Caco-2 (cell line): ENCODE data around the gene TELO2. TPM values are rescaled to one million over a fixed set of nuclear protein-coding genes. Genes with fewer than 3 reads are reported as not detected.

Experiments
- BruUV-seq: library from RNA; stranded (reverse); fragments of 400-500 nt; replicated peaks from 2 replicates; lab custom pipeline; 2021; lab: Mats Ljungman, UMichigan
- CTCF ChIA-PET: fragments of 300-600 bp; sonication (Branson Sonifier 250); formaldehyde crosslinking; loops from one replicate; lab custom pipeline; 2022; ENCODE audit warnings: antibody characterized with exemption; lab: Charles Lee
- POLR2A ChIA-PET: fragments of 300-600 bp; sonication (Branson Sonifier 250); formaldehyde crosslinking; loops from one replicate; lab custom pipeline; 2022; ENCODE audit warnings: antibody characterized with exemption; lab: Charles Lee
- DNase-seq, 2 experiments: peaks; one replicate each; pipeline versions ENCODE4 v3.0.0 to v3.0.0-alpha.2; 2020 to 2022
- H3K27me3 ChIP-seq: replicated peaks from 2 replicates; pipeline ENCODE4 v1.6.0; 2011; ENCODE audit warnings: low read length; ENCODE audit not compliant: control insufficient read depth, insufficient read depth
- H3K36me3 ChIP-seq: 2 replicates; pipeline ENCODE4 v1.5.1; 2011; ENCODE audit warnings: low read length; ENCODE audit not compliant: control insufficient read depth, insufficient read depth
- H3K4me1 ChIP-seq: fragments of 250-450 bp; sonication (Bioruptor Pico); 2 replicates; pipeline ENCODE4 v1.5.1; 2020; ENCODE audit warnings: mild to moderate bottlenecking
- H3K4me3 ChIP-seq: 2 replicates; pipeline ENCODE4 v1.5.1; 2011; ENCODE audit warnings: low read depth, mild to moderate bottlenecking, control low read depth, low read length
- H3K9me3 ChIP-seq: fragments of 250-450 bp; sonication (Bioruptor Pico); 2 replicates; pipeline ENCODE4 v1.5.1; 2020; ENCODE audit warnings: mild to moderate bottlenecking, moderate library complexity
- H3K27ac Mint-ChIP-seq: one replicate; pipeline ENCODE4 v1.8.0; 2022; ENCODE audit warnings: mixed read lengths; ENCODE audit not compliant: unreplicated experiment
- H3K27me3 Mint-ChIP-seq: one replicate; pipeline ENCODE4 v1.8.0; 2022; ENCODE audit warnings: mixed read lengths; ENCODE audit not compliant: insufficient read depth, unreplicated experiment
- H3K36me3 Mint-ChIP-seq: one replicate; pipeline ENCODE4 v1.8.0; 2022; ENCODE audit warnings: mild to moderate bottlenecking, mixed read lengths; ENCODE audit not compliant: insufficient read depth, unreplicated experiment
- H3K4me1 Mint-ChIP-seq: one replicate; pipeline ENCODE4 v1.8.0; 2022; ENCODE audit warnings: low read depth, mixed read lengths; ENCODE audit not compliant: unreplicated experiment
- H3K4me3 Mint-ChIP-seq: one replicate; pipeline ENCODE4 v1.8.0; 2022; ENCODE audit warnings: mild to moderate bottlenecking, moderate library complexity, mixed read lengths; ENCODE audit not compliant: unreplicated experiment
- H3K9me3 Mint-ChIP-seq: one replicate; pipeline ENCODE4 v1.8.0; 2022; ENCODE audit warnings: mixed read lengths; ENCODE audit not compliant: unreplicated experiment
- CTCF ChIP-seq, 2 experiments: fragments of 200-600 bp in 1 of 2; IDR thresholded peaks; 1 replicate in 1 of 2; 2 replicates in 1 of 2; pipeline versions ENCODE4 v1.5.1 to v1.8.0; 2011 to 2022; ENCODE audit warnings: antibody characterized with exemption in 1 of 2, control low read depth in 1 of 2, inconsistent platforms in 1 of 2, low read depth in 1 of 2, low read length in 1 of 2, mild to moderate bottlenecking in 1 of 2, moderate library complexity in 1 of 2; ENCODE audit not compliant: insufficient read depth in 1 of 2, severe bottlenecking in 1 of 2, unreplicated experiment in 1 of 2
- intact Hi-C: fragments of 100-400 bp; cut with micrococcal nuclease; formaldehyde crosslinking; loops from one replicate; pipeline ENCODE4 v1.10.0; 2022; ENCODE audit not compliant: unreplicated experiment
- total RNA-seq: library from RNA; stranded (reverse); gene quantifications from 2 replicates; pipeline ENCODE4 v1.2.3, GENCODE V29; 2022

The TELO2 gene
- total RNA-seq, 1 experiment from 2014 or later, result 55.7 TPM

GRCh38 chr16:1523581-1524245 is 30.6 kb downstream of the TELO2 start:
- H3K36me3 Mint-ChIP-seq, result no peaks in the 10 kb centered on the region
- ChIA-PET CTCF (no interaction called here), POLR2A (interaction anchor here (0.6 kb wide), 1 partner anchor 178 kb away, joined by 8 read pairs; no protein-coding TSS in a partner anchor)
- intact Hi-C loops, result no loop called here
- H3K27me3 ChIP-seq, result no peaks in the 10 kb centered on the region
- H3K9me3 ChIP-seq, result no peaks in the 10 kb centered on the region
- no peaks in the 10 kb centered on the region for H3K9me3 Mint-ChIP-seq
- DNase-seq, result no peak
- H3K27ac Mint-ChIP-seq, result no peak overlapping the region
- no peaks in the 10 kb centered on the region for H3K36me3 ChIP-seq
- no peaks in the 10 kb centered on the region for H3K4me1 Mint-ChIP-seq
- H3K4me3 Mint-ChIP-seq, result no peak overlapping the region
- TF ChIP-seq CTCF (IDR thresholded peaks at IDR 0.05; ENCODE audit: insufficient read depth in 1 of 2, low read depth in 1 of 2, low read length in 1 of 2, severe bottlenecking in 1 of 2, unreplicated experiment in 1 of 2), result no peak
- no TSS peak for BruUV-seq
- no peaks in the 10 kb centered on the region for H3K4me1 ChIP-seq
- no peak overlapping the region for H3K4me3 ChIP-seq
- H3K27me3 Mint-ChIP-seq, result no peaks in the 10 kb centered on the region

- Mint-ChIP-seq H3K27me3 (no peaks in the 10 kb centered on the region), H3K36me3 (no peaks in the 10 kb centered on the region), H3K27ac (no peak overlapping the region), H3K4me3 (no peak overlapping the region), H3K4me1 (no peaks in the 10 kb centered on the region), H3K9me3 (no peaks in the 10 kb centered on the region)
- H3K4me3 ChIP-seq, result no peak overlapping the region
- H3K36me3 ChIP-seq, result no peaks in the 10 kb centered on the region
- no peak for TF ChIP-seq CTCF (IDR thresholded peaks at IDR 0.05; ENCODE audit: insufficient read depth in 1 of 2, low read depth in 1 of 2, low read length in 1 of 2, severe bottlenecking in 1 of 2, unreplicated experiment in 1 of 2)
- no peak for DNase-seq
- intact Hi-C loops, result no loop called here
- CTCF ChIA-PET, result no interaction called here
- no peaks in the 10 kb centered on the region for H3K9me3 ChIP-seq
- H3K4me1 ChIP-seq, result no peaks in the 10 kb centered on the region
- H3K27me3 ChIP-seq, result no peaks in the 10 kb centered on the region
- POLR2A ChIA-PET, result no interaction called here
- BruUV-seq, result no TSS peak
Measured at GRCh38 chr16:1524366-1524765, 31.2 kb downstream of the TELO2 start.

DNA sequence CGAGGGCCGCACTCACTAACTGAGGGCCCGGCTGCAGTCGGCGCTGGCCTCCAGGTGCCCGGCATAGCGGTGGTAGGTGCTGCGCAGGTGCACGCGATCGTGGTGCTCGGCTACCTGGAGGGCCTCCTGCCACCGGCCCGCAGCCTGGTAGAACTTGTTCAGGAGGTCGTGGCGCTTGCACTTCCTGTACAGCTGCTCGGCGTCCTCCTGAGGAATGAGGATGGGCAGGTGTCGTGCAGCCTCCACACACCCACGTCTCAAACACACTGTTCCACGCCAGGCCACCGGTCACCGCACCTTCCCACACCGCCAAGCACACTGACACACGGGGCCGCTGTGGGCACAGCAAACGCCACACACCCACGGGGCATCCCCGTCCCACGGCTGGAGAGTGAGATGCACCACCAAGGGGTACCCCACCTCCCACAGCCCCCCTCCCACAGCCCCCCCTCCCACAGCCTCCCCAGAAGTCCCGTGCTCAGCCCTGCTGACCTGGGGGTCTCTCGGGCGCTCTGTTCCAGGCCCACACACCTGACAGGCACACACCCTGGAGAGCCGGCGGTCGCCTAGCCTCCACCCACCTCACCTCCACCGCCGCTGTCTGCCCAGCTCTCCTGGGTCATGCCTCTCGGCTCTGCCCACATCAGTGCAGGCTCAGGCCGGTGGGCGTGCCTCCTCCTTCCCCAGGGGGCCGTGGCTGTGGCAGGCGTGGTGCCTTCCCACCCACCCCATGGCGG is 32.9 kb downstream of the TELO2 start:
- H3K4me3 ChIP-seq, result no peak overlapping the region
- TF ChIP-seq CTCF (IDR thresholded peaks at IDR 0.05; ENCODE audit: insufficient read depth in 1 of 2, low read depth in 1 of 2, low read length in 1 of 2, severe bottlenecking in 1 of 2, unreplicated experiment in 1 of 2), result no peak
- H3K27me3 ChIP-seq, result no peaks in the 10 kb centered on the region
- BruUV-seq, result no TSS peak
- CTCF ChIA-PET, result no interaction called here
- no peaks in the 10 kb centered on the region for H3K27me3 Mint-ChIP-seq
- H3K36me3 ChIP-seq, result no peaks in the 10 kb centered on the region
- H3K4me1 ChIP-seq, result no peaks in the 10 kb centered on the region
- H3K9me3 Mint-ChIP-seq, result no peaks in the 10 kb centered on the region
- H3K9me3 ChIP-seq, result no peaks in the 10 kb centered on the region
- intact Hi-C loops, result no loop called here
- POLR2A ChIA-PET, result no interaction called here
- H3K36me3 Mint-ChIP-seq, result no peaks in the 10 kb centered on the region
- no peak for DNase-seq
- H3K4me3 Mint-ChIP-seq, result no peak overlapping the region
- H3K27ac Mint-ChIP-seq, result no peak overlapping the region
- no peaks in the 10 kb centered on the region for H3K4me1 Mint-ChIP-seq
